Measurements from ENCODE around the gene ARHGEF16.

- no peak for TF ChIP-seq POLR2A (IDR thresholded peaks at IDR 0.05)
- TF ChIP-seq, protein P1, sequence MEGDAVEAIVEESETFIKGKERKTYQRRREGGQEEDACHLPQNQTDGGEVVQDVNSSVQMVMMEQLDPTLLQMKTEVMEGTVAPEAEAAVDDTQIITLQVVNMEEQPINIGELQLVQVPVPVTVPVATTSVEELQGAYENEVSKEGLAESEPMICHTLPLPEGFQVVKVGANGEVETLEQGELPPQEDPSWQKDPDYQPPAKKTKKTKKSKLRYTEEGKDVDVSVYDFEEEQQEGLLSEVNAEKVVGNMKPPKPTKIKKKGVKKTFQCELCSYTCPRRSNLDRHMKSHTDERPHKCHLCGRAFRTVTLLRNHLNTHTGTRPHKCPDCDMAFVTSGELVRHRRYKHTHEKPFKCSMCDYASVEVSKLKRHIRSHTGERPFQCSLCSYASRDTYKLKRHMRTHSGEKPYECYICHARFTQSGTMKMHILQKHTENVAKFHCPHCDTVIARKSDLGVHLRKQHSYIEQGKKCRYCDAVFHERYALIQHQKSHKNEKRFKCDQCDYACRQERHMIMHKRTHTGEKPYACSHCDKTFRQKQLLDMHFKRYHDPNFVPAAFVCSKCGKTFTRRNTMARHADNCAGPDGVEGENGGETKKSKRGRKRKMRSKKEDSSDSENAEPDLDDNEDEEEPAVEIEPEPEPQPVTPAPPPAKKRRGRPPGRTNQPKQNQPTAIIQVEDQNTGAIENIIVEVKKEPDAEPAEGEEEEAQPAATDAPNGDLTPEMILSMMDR (IDR thresholded peaks at IDR 0.05): no peak
Measured at GRCh38 chr1:3510956-3511250, 56.4 kb downstream of the ARHGEF16 start.

Data from heart left ventricle (tissue), 13 donors.